Measurements from ENCODE around the gene PCDH7. TPM values are rescaled to one million over a fixed set of nuclear protein-coding genes. Genes with fewer than 3 reads are reported as not detected.

PCDH7 gene
- total and polyA plus RNA-seq, 2 of the 4 experiments (the other 2 are of a cell fraction) = 26.5 to 44.1 TPM

DNA sequence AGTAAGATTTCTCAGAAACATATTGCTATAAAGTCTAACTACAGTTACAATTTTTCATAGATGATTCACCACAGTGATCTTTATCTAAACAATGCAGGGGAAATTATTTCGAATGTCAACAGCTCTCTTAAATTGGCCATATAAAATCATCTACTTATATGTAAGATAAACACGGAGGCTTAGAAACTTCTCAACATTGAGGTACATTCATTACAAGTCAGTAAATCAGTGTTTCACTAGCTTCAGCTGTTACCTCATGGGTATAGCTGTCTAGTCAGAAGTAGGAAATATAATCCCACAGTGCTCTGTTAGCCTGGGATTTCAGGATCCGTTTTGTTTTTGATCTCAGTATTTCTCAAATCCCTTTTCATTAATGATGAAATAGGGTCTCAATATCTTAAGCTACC is 43.2 kb downstream of the PCDH7 start:
- Histone ChIP-seq H3K27me3 (ENCODE audit: control insufficient read depth, insufficient read depth, low read length) (no peaks in the 10 kb centered on the region), H3K56ac (ENCODE audit: extremely low read depth, insufficient read depth, low read length) (no peak overlapping the region), H3K4ac (ENCODE audit: low read depth, low read length) (no peak overlapping the region), H3K14ac (replicated peaks; ENCODE audit: low read depth, low read length) (no peak overlapping the region), H3K79me1 (ENCODE audit: low read depth in 1 of 2, low read length in 2 of 2) (peaks cover 0 to 2% of the 10 kb centered on the region in 2 experiments; a peak in 2 of 4 replicates), H3K4me1 (ENCODE audit: control insufficient read depth, insufficient read depth, low read length) (peaks cover 2% of the 10 kb centered on the region; the same call in 1 of the 2 replicates), H3K27ac (ENCODE audit: insufficient read depth, low read length) (no peak overlapping the region), H3K9me1 (ENCODE audit: insufficient read depth, low read length) (no peaks in the 10 kb centered on the region; the same call in 1 of the 2 replicates), H2AFZ (replicated peaks; ENCODE audit: low read length, poor library complexity) (no peak overlapping the region), H2AK5ac (ENCODE audit: low read depth, low read length) (no peak overlapping the region), H4K91ac (ENCODE audit: insufficient read depth, low read depth, low read length) (no peak overlapping the region), H2BK5ac (ENCODE audit: low read depth, low read length, poor library complexity, severe bottlenecking) (peak overlapping the region; percentile 51), H2BK20ac (ENCODE audit: low read depth, low read length) (0 out of 2 replicates have a peak overlapping the region, but pooled peaks have one; percentile 7), H3K4me3 (ENCODE audit: insufficient read depth, low read depth, low read length) (no peak overlapping the region), H3K9ac (ENCODE audit: low read depth, low read length) (no peak overlapping the region), H4K8ac (ENCODE audit: low read depth in 2 of 2, low read length in 2 of 2) (peak overlapping the region in 1 of 2 experiments; percentile 45; a peak in 1 of 4 replicates), H2AK9ac (replicated peaks; ENCODE audit: low read depth, low read length, poor library complexity) (no peak overlapping the region), H3K18ac (ENCODE audit: low read depth, low read length) (0 out of 2 replicates have a peak overlapping the region, but pooled peaks have one; percentile 22), H4K20me1 (ENCODE audit: insufficient read depth, low read length) (no peaks in the 10 kb centered on the region), H3K9me3 (ENCODE audit: control insufficient read depth, insufficient read depth, low read length) (no peaks in the 10 kb centered on the region), H2BK15ac (ENCODE audit: low read depth, low read length) (no peak overlapping the region; the same call in 2 of the 3 replicates), H3K23ac (ENCODE audit: low read depth, low read length) (no peak overlapping the region), H3K4me2 (ENCODE audit: low read depth, low read length) (peak overlapping the region; percentile 84; the same call in 1 of the 2 replicates), H2BK120ac (ENCODE audit: low read depth, low read length) (no peak overlapping the region), H4K5ac (ENCODE audit: low read depth, low read length) (no peak overlapping the region), H3K36me3 (ENCODE audit: control insufficient read depth, insufficient read depth, low read length) (no peaks in the 10 kb centered on the region)
- CTCF ChIA-PET = no interaction called here
- WGBS, 2 experiments (ENCODE audit: extremely low coverage in 2 of 2, insufficient read length in 1 of 2) = no CpG with 5 or more reads among the region's 3 CpGs
- peak; percentile 86 for ATAC-seq (ENCODE audit: low read depth)
- TF ChIP-seq RCOR1 (IDR thresholded peaks at IDR 0.05; ENCODE audit: insufficient replicate concordance, low read length) = no peak
- peak; percentile 63; the same call in 1 of the 2 replicates for TF ChIP-seq FOS (IDR thresholded peaks at IDR 0.05; ENCODE audit: low read depth, low read length)
- TF ChIP-seq NFE2L2 (IDR thresholded peaks at IDR 0.05; ENCODE audit: low read depth, low read length) = no peak
- TF ChIP-seq CEBPB (IDR thresholded peaks at IDR 0.05; ENCODE audit: low read depth, low read length) = no peak
- TF ChIP-seq CHD1 (IDR thresholded peaks at IDR 0.05; ENCODE audit: low read depth, low read length) = no peak
- no TSS peak for BruUV-seq (replicated peaks)
- POLR2A ChIA-PET (ENCODE audit: unreplicated experiment) = interaction anchor here (0.7 kb wide), 1 partner anchor 427 kb away, joined by 3 read pairs; no protein-coding TSS in a partner anchor
- dilution Hi-C loops (cut with HindIII; ENCODE audit: low sequenced_read_pairs, unreplicated experiment) = no loop called here
- in situ Hi-C loops (cut with MboI; ENCODE audit: low sequenced_read_pairs) = no loop called here
- intact Hi-C loops (cut with micrococcal nuclease) = no loop called here
- peak; percentile 80 for DNase-seq

Measured in IMR-90 (cell line).